COLO829 (cell line): Measurements from ENCODE around the gene CISD1.
"Not testable (repeated sequence)": the region's sequence is repeated elsewhere in the genome, so short reads cannot be mapped to it uniquely, and the experiment has no call there.

Source experiments
- DNase-seq: peaks from one replicate; pipeline ENCODE4 v3.0.0; 2012; ENCODE audit warnings: low spot score

Gene CISD1

DNA sequence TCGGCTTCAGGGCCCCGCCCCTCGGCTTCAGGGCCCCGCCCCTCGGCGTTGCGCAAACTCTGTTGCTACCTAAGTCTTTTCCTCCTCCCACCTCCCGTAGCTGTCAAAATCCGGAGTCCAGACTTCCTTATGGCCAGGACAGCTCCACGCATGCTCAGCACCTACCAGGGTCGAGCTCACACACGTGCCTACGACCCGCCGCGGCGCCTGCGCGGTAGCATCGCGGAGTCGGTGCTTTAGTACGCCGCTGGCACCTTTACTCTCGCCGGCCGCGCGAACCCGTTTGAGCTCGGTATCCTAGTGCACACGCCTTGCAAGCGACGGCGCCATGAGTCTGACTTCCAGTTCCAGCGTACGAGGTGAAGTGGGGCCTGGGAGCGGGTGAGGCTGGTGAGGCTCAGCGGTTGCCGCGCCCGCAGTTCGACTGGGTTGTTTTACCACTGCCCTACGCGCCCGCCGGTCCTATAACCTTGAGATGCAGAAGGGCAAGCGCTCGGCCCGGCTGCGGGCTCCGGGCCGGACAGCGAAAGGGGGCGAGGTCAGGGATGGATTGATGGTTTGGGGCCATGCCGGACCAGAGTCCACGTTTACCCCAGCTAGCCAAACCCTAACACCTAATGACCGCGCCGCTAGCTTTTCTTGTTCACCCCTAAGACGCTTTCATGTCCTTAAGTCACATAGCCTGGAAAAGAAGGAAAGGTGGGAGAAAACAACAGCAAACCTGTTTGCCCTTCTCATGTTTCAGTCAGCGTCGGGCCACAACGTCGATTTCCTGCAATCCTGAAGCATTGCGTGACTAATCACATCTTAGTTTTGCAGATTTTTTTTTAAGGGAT lies at the start of gene CISD1:
CISD1 (plus strand) TSS at position 217 of the 836 bp plus-strand sequence; CDS start at position 329, 112 bp downstream.
- peak; percentile 98 for DNase-seq

- no peak for DNase-seq
Observed at GRCh38 chr10:58219875-58220274, 49.1 kb upstream of the CISD1 start.

DNA sequence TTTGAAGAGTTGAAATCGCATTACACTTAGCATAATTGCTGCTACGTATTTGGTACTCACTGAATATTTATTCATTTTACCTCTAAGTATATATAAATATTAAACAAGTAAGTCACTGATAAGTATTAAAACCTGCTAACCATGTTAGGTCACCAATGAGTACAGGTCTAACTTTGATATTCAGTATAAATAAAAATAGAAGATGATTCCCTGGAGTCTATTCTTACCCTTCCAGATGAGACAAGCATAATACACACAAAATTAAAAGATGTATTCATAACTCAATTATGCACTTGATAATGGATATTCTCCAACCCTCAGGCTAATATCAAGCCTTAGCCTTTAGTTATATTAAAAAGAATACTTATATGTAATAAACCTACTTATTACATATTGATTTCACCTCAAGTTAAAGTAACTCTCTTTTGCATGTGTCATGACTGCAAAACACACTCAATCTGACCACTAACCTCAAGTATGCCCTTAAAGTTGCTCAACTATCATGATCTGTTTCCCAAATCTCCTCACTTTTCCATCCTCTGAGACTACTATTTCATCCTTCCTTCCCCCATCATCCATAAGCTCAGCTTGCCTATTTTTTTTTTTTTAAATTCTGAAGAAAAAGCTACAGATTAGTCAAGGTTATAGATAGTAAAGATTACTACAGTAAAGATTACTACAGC lies 48.1 kb upstream of the CISD1 start:
- no peak for DNase-seq

GRCh38 chr10:58225654-58226053 lies 43.3 kb upstream of the CISD1 start:
- no peak for DNase-seq

- not testable (repeated sequence) for DNase-seq
Observed at GRCh38 chr10:58229856-58230255, 39.1 kb upstream of the CISD1 start.

GRCh38 chr10:58237014-58237834 lies 31.7 kb upstream of the CISD1 start:
- DNase-seq = peak; percentile 26

- no peak for DNase-seq
Observed at GRCh38 chr10:58239561-58240169, 29.3 kb upstream of the CISD1 start.

DNA sequence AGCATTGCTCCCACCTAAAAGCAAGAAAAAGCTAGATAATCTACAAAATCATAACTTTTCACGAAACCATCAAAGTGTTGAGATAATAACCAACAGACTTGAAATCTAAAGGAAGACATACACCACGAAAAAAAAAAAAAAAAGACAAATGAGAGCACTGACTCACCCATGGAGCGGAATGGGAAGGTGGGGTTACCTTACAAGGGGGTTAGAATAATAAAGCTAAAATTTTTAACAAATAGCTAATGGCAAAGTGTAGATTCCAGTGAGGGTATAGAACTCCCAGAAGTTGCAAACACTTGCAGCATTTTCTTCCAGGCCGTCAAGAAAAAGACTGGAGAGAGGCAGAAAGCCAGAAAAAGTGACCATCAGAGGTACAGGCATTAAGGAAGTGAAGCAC lies 28.4 kb upstream of the CISD1 start:
- no peak for DNase-seq

- DNase-seq = no peak
Observed at GRCh38 chr10:58241346-58241745, 27.6 kb upstream of the CISD1 start.

- DNase-seq = no peak
Observed at GRCh38 chr10:58243269-58243668, 25.7 kb upstream of the CISD1 start.

- not testable (repeated sequence) for DNase-seq
Observed at GRCh38 chr10:58243801-58244200, 25.2 kb upstream of the CISD1 start.

GRCh38 chr10:58244242-58244641 lies 24.7 kb upstream of the CISD1 start:
- not testable (repeated sequence) for DNase-seq

DNA sequence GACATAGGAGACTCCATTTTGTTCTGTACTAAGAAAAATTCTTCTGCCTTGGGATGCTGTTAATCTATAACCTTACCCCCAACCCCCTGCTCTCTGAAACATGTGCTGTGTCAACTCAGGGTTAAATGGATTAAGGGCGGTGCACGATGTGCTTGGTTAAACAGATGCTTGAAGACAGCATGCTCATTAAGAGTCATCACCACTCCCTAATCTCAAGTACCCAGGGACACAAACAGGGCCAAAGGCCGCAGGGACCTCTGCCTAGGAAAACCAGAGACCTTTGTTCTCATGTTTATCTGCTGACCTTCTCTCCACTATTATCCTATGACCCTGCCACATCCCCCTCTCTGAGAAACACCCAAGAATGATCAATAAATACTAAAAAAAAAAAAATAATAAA lies 24.3 kb upstream of the CISD1 start:
- DNase-seq = not testable (repeated sequence)

GRCh38 chr10:58253184-58253583 lies 15.8 kb upstream of the CISD1 start:
- DNase-seq = no peak

- no peak for DNase-seq
Observed at GRCh38 chr10:58254644-58255043, 14.3 kb upstream of the CISD1 start.

- not testable (repeated sequence) for DNase-seq
Observed at GRCh38 chr10:58256013-58256780, 12.8 kb upstream of the CISD1 start.

DNA sequence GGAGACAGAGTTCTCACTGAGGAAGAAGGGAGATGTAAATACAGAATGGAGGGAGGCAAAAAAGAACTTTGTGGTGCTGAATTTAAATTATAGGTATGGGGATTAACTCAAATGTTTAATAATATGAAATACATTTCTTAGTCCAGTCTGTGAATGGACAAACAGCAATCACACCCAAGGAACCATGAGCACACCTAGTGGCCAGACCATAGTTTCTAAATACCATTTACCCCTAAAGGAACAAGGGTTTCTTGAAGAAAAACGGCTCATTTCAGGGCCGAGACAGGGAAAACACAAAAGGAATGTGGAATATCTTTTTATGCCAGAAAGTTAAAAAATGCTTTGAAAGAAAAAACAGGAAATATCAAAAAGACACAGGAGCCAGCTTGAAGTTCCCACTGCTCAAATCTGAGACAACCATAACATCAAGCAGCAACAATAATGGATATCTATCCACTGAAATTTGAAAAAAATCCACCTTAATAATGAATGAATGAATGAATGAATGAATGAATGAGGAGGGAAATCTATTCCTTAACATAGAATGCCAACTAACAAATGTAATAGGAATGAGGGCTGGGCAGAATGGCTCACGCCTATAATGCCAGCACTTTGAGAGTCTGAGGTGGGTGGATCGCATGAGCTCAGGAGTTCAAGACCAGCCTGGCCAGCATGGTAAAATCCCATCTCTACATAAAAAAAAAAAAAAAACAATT lies 9.8 kb upstream of the CISD1 start:
- DNase-seq = no peak

GRCh38 chr10:58260334-58260733 lies 8.6 kb upstream of the CISD1 start:
- no peak for DNase-seq

- DNase-seq = no peak
Observed at GRCh38 chr10:58262766-58263165, 6.2 kb upstream of the CISD1 start.

GRCh38 chr10:58264780-58265179 lies 4.2 kb upstream of the CISD1 start:
- no peak for DNase-seq

- DNase-seq = no peak
Observed at GRCh38 chr10:58265249-58265648, 3.7 kb upstream of the CISD1 start.
